ENCODE data around the gene ZNF462.

GRCh38 chr9:107029146-107029545, 166.2 kb downstream of the ZNF462 start:
- TF ChIP-seq, protein P1, sequence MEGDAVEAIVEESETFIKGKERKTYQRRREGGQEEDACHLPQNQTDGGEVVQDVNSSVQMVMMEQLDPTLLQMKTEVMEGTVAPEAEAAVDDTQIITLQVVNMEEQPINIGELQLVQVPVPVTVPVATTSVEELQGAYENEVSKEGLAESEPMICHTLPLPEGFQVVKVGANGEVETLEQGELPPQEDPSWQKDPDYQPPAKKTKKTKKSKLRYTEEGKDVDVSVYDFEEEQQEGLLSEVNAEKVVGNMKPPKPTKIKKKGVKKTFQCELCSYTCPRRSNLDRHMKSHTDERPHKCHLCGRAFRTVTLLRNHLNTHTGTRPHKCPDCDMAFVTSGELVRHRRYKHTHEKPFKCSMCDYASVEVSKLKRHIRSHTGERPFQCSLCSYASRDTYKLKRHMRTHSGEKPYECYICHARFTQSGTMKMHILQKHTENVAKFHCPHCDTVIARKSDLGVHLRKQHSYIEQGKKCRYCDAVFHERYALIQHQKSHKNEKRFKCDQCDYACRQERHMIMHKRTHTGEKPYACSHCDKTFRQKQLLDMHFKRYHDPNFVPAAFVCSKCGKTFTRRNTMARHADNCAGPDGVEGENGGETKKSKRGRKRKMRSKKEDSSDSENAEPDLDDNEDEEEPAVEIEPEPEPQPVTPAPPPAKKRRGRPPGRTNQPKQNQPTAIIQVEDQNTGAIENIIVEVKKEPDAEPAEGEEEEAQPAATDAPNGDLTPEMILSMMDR (IDR thresholded peaks at IDR 0.05), result no peak
- no peak for TF ChIP-seq EP300 (IDR thresholded peaks at IDR 0.05)

All from tibial nerve (tissue), 4 donors.